ENCODE results near the gene TPO.
"Not testable (repeated sequence)": the region's sequence is repeated elsewhere in the genome, so short reads cannot be mapped to it uniquely, and the experiment has no call there.

DNA sequence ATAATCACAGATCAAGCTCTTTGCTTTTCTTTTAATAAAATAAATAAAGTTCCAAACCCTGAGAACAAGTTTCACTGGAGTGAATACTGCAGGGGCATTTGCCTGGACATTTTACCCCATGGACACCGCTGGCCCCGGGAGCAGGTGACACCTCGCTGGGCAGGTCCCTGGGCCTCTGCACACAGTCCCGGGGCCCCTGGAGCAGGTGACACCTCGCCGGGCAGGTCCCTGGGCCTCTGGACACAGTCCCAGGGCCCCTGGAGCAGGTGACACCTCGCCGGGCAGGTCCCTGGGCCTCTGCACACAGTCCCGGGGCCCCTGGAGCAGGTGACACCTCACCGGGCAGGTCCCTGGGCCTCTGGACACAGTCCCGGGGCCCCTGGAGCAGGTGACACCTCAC, 1.6 kb downstream of the TPO start:
- TF ChIP-seq, protein P1, sequence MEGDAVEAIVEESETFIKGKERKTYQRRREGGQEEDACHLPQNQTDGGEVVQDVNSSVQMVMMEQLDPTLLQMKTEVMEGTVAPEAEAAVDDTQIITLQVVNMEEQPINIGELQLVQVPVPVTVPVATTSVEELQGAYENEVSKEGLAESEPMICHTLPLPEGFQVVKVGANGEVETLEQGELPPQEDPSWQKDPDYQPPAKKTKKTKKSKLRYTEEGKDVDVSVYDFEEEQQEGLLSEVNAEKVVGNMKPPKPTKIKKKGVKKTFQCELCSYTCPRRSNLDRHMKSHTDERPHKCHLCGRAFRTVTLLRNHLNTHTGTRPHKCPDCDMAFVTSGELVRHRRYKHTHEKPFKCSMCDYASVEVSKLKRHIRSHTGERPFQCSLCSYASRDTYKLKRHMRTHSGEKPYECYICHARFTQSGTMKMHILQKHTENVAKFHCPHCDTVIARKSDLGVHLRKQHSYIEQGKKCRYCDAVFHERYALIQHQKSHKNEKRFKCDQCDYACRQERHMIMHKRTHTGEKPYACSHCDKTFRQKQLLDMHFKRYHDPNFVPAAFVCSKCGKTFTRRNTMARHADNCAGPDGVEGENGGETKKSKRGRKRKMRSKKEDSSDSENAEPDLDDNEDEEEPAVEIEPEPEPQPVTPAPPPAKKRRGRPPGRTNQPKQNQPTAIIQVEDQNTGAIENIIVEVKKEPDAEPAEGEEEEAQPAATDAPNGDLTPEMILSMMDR (IDR thresholded peaks at IDR 0.05), result not testable (repeated sequence)
- not testable (repeated sequence) for TF ChIP-seq POLR2A, POLR2AphosphoS5 (IDR thresholded peaks at IDR 0.05)

Data from suprapubic skin (tissue), 4 donors.